ENCODE results near the gene NEK4. TPM values are rescaled to one million over a fixed set of nuclear protein-coding genes. Genes with fewer than 3 reads are reported as not detected.

The NEK4 gene
- total RNA-seq, 1 donor from 2014 or later, result 11.4 TPM

DNA sequence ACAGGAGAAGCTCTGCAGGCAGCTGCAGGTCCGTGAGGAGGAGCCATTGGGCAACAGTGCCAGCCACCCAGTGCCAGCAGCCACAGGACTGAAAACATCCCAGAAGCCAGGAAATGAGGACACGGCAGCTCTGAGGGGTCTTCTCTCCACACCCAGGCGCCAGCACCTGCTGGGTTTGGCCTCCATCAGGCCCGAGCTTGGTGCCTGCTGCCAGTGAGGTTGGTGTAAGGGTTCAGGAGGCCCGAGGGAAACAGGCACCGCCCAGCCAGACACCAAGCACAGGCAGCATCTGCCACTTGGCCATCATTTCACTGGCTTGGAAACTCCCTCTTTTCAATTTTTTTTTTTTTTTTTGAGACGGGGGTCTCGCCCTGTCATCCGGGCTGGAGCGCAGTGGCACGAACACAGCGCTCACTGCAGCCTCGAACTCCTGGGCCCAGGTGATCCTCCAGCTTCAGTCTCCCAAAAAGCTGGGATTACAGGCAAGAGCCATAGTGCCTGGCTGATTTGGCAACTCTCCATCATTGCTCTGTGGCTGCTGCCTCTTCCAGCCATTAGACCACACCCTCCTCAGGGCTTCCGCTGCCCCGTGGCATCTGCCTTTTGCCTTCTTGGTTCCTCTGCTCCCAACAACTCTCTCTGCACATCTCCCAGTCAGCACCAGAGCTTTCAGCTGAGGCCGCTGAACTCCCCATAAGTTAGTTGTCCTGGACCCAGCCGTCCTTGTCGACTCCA lies 22.4 kb upstream of the NEK4 start:
- H3K27ac ChIP-seq, result no peak overlapping the region
- no peaks in the 10 kb centered on the region for H3K4me1 ChIP-seq
- no peaks in the 10 kb centered on the region for H3K9me3 ChIP-seq
- H3K27me3 ChIP-seq, result no peaks in the 10 kb centered on the region
- H3K4me3 ChIP-seq, result no peak overlapping the region
- no peaks in the 10 kb centered on the region for H3K36me3 ChIP-seq
- intact Hi-C loops (cut with DNase I), result no loop called here
- TF ChIP-seq CTCF (IDR thresholded peaks at IDR 0.05), result no peak
- DNase-seq (ENCODE audit: low spot score in 2 of 2), result no peak

- intact Hi-C loops (cut with DNase I), result no loop called here
- H3K27ac ChIP-seq, result no peak overlapping the region
- H3K27me3 ChIP-seq, result no peaks in the 10 kb centered on the region
- no peaks in the 10 kb centered on the region for H3K4me1 ChIP-seq
- no peak overlapping the region for H3K4me3 ChIP-seq
- no peaks in the 10 kb centered on the region for H3K36me3 ChIP-seq
- no peak for TF ChIP-seq CTCF (IDR thresholded peaks at IDR 0.05)
- no peak for DNase-seq (ENCODE audit: low spot score in 2 of 2)
- no peaks in the 10 kb centered on the region for H3K9me3 ChIP-seq
Observed at GRCh38 chr3:52792413-52792812, 21.7 kb upstream of the NEK4 start.

DNA sequence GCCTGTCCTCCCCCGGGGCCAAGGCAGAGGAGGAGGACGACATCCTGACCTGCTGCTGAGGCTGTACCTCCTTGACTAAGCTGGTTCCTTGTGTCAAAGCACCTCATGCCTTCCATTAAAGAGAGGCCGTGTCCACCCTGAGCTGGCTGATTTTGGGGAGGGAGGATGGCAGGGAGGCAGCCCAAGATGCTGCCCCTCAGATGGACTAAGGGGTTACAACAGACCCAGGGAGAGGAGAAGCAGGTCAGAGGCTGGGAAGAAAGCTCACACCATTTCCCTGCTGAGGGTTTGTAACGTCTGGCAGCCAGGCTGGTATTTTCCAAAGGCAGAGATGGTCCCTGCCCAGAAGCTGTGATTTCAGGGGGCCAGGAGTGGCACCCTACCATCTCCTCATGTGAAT lies 21.2 kb upstream of the NEK4 start:
- DNase-seq (ENCODE audit: low spot score in 2 of 2), result no peak
- no peak for TF ChIP-seq CTCF (IDR thresholded peaks at IDR 0.05)
- intact Hi-C loops (cut with DNase I), result no loop called here

GRCh38 chr3:52791366-52791765 lies 20.6 kb upstream of the NEK4 start:
- intact Hi-C loops (cut with DNase I), result no loop called here
- H3K4me3 ChIP-seq, result no peak overlapping the region
- H3K9me3 ChIP-seq, result no peaks in the 10 kb centered on the region
- H3K4me1 ChIP-seq, result no peaks in the 10 kb centered on the region
- no peaks in the 10 kb centered on the region for H3K36me3 ChIP-seq
- no peak for TF ChIP-seq CTCF (IDR thresholded peaks at IDR 0.05)
- H3K27ac ChIP-seq, result no peak overlapping the region
- no peaks in the 10 kb centered on the region for H3K27me3 ChIP-seq
- DNase-seq (ENCODE audit: low spot score in 2 of 2), result no peak

More for the DNA sequence above, 21.2 kb upstream of the NEK4 start:
- no peaks in the 10 kb centered on the region for H3K36me3 ChIP-seq
- H3K4me3 ChIP-seq, result no peak overlapping the region
- H3K27me3 ChIP-seq, result no peaks in the 10 kb centered on the region
- H3K27ac ChIP-seq, result no peak overlapping the region
- no peaks in the 10 kb centered on the region for H3K9me3 ChIP-seq
- no peaks in the 10 kb centered on the region for H3K4me1 ChIP-seq

DNA sequence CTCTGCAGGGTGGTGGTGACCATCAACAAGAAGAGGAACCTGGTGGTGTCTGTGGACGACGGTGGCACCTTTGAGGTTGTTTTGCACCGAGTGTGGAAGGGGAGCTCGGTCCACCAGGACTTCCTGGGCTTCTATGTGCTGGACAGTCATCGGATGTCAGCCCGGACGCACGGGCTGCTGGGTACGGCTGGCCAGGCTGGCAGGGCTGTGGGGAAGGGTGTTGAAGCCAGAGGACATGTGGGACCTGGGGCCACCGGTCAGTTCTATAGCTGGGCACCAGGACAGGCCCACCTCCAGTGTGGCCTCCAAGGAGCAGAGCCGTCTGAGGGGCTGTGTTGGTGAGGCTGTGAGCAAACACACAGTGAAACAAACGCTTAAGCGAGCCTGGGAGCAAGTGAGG lies 20.0 kb upstream of the NEK4 start:
- Histone ChIP-seq H3K27ac (no peak overlapping the region), H3K4me3 (no peak overlapping the region), H3K36me3 (no peaks in the 10 kb centered on the region), H3K9me3 (no peaks in the 10 kb centered on the region), H3K27me3 (no peaks in the 10 kb centered on the region), H3K4me1 (no peaks in the 10 kb centered on the region)
- no peak for TF ChIP-seq CTCF (IDR thresholded peaks at IDR 0.05)
- DNase-seq (ENCODE audit: low spot score in 2 of 2), result no peak
- intact Hi-C loops (cut with DNase I), result no loop called here

GRCh38 chr3:52790337-52790736 lies 19.6 kb upstream of the NEK4 start:
- H3K9me3 ChIP-seq, result no peaks in the 10 kb centered on the region
- intact Hi-C loops (cut with DNase I), result no loop called here
- H3K27ac ChIP-seq, result no peak overlapping the region
- no peaks in the 10 kb centered on the region for H3K27me3 ChIP-seq
- no peaks in the 10 kb centered on the region for H3K36me3 ChIP-seq
- no peak overlapping the region for H3K4me3 ChIP-seq
- TF ChIP-seq CTCF (IDR thresholded peaks at IDR 0.05), result no peak
- DNase-seq (ENCODE audit: low spot score in 2 of 2), result no peak
- no peaks in the 10 kb centered on the region for H3K4me1 ChIP-seq

Data from ascending aorta (tissue), 2 donors.